EH (cell line): Measurements from ENCODE around the gene ARL15.

ENCODE experiments used
- DNase-seq: peaks from one replicate; pipeline ENCODE4 v3.0.0-alpha.2; 2015; ENCODE audit warnings: low read depth

The ARL15 gene

DNA sequence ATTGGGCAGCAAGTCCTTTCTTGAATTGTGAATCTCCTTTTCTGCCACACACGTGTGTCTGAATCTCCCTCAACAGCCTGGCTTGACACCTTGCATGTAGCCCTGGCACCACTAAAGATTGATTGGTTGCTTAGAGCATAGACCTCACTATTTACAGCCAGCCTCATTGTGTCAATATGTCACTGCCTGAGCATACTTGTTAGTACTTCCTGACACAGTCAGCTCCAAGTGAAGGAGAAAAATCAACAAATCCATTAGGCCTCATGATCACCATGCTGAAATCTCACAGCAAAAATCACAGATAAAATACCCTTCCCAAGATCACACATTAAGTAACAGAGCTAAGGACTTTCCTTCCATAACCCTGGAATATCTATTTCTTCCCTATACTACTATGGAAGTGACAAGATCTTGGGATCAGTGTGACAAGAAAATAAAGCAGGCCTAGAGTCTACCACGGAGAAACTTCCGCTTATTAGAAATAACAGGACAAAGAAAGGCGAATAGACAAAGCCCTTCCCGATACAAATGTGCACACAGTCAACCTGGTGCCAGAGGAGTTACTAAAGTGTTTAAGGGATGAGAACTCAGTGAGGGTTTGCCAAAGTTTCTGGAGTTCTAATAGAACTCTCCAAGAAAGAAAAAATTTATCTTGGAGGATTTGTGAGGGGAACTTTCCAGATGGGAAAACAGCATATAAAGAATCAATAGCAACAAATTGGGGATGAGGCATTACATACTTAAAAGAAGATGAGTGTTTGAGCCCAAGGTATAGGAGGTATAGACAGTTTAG lies 5.6 kb upstream of the ARL15 start:
- DNase-seq, result no peak

DNA sequence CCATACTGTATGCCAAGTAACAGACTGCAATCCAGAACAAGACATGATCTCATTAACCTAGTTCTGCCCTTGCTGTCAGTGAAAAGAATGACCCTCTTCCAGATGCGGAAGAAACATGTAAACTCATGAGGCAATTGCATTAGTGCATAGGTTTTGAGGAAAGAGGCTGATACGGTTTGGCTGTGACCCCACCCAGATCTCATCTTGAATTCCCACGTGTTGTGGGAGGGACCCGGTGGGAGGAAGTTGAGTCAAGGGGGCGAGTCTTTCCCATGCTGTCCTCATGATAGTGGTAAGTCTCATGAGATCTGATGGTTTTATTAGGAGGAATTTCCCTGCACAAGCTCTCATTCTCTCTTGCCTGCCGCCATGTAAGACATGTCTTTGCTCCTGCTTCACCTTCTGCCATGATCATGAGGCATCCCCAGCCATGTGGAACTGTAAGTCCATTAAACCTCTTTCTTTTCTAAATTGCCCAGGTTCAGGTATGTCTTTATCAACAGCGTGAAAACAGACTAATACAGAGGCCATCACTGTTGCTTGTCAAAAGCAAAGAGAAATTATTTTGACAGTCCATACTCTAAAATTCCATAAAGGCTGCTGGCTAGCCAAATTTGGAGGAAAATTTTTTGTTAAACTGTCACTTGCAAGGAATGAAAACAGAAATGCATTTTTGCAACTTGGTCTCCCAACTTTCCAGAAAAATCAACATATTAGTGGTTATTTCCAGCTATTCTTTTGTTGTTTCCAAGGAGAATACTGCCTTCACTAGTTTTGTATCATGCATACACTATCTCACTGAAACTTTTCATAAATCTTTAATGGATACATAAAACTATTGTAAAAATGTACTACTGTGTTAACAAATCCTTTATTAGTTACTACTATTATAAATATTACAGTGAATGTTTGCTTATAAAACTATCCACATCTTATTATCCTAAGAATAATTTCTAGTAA lies 3.2 kb upstream of the ARL15 start:
- no peak for DNase-seq

DNA sequence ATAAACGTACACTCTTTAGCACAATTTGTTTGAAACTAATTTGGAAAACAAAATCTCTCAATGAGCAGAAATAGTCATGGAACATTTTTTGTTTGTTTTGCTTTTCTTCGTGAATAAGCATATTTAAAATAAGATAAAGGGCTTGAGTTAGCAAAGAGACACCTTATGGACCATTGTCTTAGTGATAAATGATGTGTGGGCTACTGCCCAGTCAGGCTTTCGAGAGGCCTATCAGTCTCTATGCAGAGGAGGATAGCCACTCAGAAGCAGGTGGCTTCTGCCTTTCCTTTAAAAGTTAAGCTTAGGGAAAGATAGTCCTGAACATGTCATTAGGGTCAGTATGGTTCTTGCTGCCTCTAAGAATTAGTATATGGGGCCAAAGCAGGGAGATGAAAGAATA lies 2.1 kb upstream of the ARL15 start:
- no peak for DNase-seq

DNA sequence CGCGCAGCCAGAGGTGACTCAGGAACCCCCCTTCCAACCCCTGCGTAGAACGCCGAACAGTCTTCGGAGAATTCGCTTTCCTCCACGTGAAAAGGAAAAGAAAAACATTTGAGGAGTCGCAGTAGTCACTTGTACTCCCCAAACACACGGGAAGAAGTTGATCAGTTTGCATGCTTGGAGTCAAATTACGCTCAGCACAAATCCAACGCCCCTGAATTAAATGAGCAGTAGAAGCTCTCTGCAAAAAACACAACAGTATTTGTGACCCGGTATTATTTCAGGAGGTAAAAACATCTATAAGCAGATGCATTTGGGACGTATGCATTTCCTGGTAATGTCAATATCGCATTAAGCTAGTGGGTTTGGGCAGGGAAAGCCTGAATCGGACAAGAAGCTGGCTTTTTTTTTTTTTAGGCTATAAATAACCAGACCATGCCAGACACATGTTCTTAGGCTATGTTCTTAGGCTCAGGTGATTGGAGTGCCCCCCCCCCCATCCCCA lies 854 bp upstream of the ARL15 start:
- DNase-seq, result peak; percentile 36

DNA sequence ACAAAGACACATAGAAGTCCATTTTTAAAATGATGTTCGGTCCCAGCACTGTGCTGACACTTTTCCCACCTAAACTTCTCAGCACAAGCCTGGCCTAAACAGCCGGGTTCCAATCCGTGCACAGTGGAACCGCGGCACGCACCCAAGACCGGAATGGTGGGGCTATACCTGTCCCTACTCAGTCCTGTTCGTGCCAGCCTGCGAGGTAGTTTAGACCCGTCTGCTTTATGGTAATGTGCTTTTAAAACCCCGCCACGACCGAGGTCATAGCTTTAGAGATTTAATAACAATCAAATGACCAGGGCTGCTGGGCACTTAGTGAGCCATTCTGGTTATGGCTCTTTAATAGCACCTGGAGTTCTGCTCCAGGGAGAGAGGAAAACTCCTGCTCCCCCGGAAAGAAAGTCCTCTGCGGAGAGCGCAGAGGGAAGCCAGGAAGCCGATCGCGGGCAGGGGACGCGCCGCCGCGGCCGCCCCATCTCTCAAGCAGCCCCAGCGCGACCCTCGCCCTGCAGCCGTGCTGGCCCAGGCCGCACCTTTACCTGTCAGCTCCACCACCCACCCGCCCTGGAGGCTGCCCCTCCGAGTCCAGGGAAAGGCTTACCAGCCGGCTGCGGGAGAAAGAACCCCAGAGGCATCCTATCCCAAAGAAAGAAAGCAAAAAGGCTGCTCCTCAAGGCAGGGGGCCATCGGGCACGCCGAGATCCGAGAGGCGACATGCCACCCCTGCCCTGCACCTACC lies 511 bp downstream of the ARL15 start:
- peak; percentile 47 for DNase-seq

DNA sequence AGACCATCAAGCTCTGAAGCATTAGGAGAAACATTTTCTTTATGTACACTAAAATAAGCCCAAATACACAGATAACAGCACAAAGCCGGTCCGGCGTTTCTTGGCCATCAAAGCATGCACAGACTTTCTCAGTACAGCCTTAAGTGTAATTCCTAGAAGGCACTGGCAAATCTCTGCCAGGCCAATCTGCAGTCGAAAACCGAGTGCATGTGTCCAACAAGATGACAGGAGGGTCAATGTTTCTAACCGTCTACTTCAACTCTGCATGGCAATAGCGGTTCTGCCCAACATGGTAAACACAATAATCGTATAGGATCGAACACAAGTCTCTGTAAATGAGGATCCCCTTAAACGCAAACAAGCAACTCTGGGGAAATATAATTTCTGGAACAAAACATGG lies 1.1 kb downstream of the ARL15 start:
- peak; percentile 21 for DNase-seq

DNA sequence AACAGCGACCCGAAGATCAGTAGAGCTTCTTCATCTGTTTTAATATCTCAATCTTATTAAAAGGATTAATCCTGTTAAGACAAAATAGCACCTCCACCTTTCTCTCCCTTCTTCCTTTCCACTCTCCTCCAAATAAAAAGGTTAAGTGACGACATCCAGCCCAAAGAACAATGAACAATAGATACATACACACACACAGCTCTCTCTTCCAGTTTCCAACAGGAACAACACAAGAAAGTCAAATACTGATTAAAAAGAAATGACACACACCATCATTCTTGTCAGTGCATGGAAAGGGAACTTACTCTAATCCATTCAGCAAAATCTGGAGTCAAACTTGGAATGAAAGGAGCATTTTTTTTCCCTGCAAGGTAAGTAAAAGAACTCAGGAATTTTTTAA lies 2.8 kb downstream of the ARL15 start:
- DNase-seq, result no peak

DNA sequence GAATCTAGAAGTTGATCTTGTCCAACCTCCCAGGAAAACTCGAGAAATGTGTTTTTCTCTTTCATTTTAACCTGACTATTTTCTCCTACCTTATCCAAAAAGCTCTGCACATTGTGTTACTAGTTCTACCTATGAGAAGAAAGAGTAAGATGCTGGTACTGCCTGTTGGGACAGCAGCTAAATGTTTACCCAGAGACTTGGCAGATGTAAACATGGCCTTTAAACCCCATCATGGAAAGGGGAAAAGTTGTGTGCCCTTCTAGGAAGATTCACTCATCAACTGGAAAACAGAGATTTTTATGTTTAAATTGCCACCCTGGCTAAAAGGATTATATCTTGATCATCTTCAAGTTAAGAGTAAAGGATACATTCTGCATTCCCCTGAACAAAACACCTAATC lies 3.5 kb downstream of the ARL15 start:
- DNase-seq, result no peak

DNA sequence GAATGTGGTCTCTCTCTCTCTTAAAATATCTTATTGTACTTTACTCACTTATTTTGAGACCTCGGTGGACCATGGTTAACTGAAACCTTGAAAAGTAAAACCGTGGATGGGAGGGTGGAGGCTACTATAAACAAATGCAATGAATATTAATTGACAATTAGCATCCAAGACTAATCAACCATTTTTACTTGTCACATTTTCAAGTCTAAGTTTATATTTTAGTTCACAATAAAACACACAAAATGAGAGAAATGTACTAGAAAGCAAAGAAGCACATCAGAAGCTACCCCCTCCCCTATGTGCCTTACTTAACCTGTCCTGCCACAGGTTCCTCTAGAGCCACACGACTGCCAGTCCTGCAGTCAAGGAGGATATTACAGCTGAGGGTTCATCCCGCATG lies 4.6 kb downstream of the ARL15 start:
- no peak for DNase-seq

DNA sequence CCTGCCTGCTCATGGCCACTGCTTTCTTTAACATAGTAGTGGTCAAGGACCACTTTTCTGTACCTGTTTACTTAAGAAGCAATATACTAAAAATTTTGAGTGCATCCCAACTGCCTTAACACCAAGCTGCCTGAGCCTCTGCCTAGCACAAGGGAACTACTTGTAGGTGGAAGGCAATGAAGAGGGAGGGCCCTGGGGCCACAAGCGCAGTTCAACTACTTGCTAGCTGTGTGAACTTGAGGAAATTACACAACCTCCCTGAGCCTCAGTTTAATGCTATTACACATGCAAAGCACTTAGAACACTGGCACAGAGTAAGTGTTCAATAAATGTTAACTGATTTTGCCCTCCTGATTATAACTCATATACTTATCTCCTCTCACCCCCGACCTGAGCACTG lies 6.3 kb downstream of the ARL15 start:
- DNase-seq, result no peak

DNA sequence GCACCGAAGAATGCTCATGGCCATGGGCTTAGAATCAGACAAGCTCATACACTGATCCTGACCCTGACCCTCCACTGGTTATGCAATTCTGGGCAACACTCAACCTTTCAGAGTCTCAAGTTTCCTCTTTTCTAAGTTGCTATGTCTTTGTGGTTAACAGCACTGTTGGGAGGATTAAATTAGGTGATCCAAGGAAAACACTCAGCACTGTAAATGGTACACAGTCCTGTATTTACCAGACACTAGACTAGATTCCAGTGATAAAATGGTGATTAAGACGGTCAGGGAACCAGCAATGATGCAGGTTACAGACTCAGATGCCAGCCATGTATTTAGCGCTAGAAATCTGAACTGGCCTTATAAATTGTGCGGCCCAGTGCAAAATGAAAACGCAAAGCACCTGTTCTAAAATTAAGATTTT lies 8.1 kb downstream of the ARL15 start:
- peak; percentile 36 for DNase-seq

DNA sequence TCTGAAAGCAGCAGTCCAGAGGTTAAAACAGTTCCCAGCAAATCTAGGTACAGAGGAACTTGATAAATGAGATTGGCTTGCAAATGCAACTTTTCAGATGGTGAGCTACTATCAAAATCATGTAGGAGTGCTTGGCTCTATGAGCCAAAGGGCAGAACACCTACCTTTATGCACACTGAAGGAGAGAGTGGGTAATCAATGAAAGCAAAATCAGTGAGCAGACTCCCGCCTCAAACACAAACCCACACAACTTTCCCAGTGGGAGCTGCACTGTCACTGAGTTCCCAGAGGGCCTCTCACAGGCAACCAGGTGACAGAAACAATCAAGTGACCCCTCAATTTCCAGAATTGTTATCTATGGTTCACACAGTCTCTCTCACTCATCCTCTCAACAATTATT lies 8.5 kb downstream of the ARL15 start:
- no peak for DNase-seq

DNA sequence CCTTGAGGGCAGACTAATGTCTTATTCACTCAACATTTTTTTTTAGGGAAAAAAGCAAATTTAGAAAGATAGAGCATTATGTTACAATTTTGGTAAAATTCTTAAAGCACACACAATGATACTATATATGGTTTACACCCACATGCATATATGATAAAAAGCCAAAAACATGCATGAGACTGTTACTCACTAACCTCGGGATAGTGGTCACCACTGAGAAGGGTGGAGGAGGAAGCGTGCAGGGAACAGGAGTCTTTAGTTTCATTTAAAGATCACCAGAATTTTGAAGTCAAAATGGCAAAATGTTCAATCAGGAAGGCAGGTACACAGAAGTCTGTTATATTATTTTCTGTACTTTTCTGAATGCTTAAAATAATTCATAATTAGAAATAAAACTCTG lies 9.2 kb downstream of the ARL15 start:
- no peak for DNase-seq

DNA sequence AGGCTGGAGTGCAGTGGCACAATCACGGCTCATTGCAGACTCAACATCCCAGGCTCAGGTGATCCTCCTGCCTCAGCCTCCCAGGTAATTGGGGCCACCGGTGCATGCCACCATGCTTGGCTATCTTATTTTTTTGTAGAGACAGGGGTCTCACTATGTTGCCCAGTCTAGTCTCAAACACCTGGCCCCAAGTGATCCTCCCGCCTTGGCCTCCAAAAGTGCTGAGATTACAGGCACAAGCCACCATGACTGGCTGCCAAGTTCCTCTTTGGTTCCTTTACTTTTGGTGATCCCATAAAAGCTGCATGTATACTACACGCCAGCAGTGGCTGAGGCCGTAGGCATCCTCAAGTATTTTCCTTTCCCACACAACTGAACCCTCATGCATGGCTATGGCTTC lies 11.4 kb downstream of the ARL15 start:
- DNase-seq, result no peak

DNA sequence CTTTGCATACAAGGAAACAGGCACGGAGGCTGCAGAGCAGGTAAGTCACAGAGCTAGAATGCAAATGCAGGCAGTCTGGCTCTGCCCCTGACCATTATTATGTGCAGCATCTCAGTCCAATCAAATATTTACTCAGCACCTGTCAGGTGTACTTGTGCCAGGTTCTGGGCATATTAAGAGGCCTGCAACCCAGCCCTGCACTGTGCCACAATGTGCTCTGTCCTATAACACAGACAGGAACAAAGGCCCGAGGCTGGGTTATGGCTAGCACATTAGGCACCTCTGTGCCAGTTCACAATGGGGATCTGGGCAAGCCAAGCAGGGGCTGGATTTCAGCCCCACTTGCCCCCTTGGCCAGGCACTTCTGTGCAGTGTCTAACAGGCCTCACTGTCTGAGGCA lies 14.0 kb downstream of the ARL15 start:
- DNase-seq, result no peak

DNA sequence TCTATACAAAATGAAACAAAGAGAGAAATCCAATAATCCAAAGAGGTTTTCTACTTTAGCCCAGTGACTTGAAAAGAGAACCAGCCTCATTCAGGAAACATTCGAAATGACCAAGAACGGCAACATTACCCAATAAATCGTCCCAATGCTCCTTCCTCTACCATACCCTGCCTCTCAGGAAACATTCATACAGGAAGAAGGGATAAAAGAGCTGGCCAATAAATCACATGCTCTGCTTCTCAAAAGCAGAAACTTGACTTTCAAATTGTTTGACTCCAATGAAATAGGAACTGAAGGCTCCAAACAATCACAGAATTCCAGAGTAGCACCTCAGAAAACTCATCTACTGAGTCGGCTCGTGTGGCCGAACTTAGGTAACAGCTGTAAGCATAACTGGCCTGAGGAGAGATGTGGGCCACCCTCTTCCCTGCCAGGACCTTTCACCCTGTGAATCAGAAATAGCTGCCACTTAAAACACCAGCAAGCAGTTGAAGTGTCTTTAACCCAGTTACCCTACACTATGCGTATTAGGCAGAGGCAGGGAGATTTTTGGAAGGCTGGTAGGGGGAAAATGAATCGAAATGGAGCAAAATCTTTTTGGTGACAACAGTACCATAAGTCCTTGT lies 14.6 kb downstream of the ARL15 start:
- DNase-seq, result no peak

DNA sequence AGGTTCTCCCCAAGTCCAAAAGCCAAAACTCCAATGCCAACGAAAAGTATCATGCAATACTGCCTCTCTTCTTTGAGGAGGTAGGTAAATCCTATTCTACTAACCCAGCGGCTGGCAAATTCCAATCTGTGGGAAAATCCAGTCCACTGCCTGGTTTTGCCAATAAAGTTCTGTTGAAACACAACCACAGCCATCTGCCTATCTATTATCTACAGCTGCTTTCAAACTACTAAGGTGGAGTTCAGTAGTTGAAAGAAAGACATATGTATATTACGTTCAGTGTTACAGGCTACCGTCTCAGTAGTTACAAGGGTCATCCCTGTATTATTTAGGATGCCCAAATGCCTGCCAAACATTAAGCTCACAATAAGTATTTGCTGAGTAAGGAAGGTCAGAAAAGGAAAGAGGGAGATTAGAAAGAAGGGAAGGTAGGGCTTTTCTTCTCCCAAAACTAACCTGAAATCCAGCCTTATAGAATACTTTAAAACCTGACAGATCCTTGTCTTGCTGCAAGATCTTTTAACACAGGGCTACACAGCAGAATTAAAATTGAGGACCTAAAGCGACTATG lies 16.2 kb downstream of the ARL15 start:
- DNase-seq, result no peak

DNA sequence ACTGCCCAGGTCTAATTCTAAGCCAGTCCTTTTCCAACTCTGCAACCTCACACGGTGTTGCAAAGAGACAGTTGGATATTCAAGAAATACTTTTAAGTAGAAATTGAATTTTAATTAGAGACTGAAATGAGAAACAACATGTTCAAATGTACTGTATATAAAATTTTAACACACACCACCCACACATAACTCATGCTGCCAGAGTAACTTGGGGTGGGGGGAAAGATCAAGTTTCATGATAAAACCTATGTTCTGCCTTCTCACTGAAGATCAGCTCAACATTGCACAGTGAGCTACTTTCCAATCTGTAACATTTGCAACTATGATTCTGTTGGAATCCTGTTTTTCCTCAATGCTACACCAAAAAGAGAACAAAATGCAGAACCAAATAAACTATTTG lies 17.5 kb downstream of the ARL15 start:
- no peak for DNase-seq

DNA sequence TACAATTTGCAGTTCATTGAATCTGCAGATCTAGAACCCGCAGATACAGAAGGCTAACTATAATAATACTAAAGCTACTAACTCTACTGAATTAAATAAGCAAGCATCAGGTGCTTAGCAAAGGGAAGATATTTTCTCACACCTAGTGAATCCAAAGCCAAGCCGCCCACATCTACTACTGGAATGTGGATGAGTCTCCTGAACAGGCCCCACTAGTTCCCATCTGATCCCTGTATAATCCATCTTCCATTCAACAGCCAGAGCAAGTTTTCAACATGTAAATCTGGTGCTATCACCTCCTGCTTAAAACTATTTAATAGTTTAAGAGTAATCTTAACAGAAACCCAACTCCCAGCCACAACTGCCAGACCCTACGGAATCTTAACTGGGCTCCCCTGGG lies 18.9 kb downstream of the ARL15 start:
- no peak for DNase-seq

DNA sequence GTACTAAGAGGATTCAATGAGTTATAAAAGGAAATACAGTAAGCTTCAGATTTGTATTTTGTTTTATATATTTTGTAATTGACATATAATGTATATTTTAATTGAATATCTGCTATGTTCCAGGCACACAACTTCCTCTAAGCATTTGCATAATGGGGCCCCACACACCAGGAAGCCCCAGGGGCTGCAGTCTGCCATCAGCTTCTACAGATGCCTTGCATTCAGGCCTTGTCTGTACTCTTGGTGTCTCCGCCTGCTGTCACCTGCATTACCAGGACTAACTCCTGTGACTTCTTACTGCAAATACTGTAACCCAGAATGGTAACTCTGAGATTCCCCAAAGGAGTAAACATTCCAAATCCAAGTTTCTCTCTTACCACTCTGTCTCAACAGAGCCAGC lies 20.6 kb downstream of the ARL15 start:
- no peak for DNase-seq

DNA sequence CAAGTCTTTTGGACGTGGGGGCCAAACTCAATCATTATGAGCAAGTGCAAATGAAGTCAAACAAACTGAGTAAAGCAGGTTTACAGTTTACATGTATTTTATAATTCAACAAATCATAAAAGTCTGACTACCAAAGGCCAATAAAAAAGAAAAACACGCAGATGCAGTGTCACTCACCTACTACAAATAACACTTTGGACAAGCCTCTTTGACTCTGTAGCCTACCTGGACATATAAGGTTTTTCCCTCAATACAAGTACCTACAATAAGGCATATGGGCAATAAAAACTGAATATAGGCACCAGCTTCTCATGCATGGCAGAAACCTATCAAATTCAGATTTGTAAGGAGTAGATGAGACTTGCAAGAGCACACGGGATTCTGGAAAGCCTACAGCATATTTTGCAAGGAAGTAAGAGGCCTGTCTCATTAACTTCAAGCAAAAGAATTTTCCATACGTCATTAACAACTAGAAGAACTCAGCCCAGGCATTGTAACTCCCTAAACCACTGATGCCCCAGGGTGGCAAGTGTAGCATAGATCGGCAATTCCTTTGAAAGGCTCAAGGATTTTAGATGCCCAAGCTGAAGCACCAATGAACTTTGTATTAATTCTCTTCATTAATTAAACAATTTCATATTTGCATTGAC lies 21.7 kb downstream of the ARL15 start:
- DNase-seq, result no peak
